HG02973 (cell line): ENCODE data around the gene ENG.
"Not testable (repeated sequence)": the region's sequence is repeated elsewhere in the genome, so short reads cannot be mapped to it uniquely, and the experiment has no call there.

Source experiments
- ATAC-seq: cut with Tn5 transposase; IDR thresholded peaks from one replicate; pipeline ENCODE4 v1.9.1; 2021; ENCODE audit warnings: moderate library complexity; ENCODE audit not compliant: unreplicated experiment

ENG gene

DNA sequence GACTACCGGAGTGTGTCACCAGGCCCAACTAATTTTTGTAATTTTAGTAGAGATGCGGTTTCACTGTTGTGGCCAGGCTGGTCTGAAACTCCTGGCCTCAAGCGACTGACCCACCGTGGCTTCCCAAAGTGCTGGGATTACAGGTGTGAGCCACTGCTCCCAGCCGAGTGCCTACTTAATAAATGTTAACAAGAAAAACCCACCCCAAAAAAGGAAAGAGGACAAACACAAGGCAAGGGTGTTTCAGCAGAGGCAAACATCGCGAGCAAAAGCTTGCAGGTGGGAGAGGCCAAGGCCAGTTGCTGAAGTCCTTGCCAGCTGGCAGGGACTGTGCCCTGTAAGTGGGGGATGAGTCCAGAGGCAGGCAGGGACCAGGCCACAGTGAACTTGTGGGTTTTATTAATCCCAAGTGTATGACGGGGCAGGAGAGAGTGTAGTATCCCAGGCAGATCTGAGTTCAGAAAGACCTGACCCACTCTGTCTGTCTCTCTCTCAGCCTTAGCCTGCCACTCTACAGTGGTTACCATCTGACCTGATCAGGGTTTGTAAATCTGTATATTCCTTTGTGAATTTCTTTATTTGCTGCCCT is 58.1 kb downstream of the ENG start:
- no peak for ATAC-seq

DNA sequence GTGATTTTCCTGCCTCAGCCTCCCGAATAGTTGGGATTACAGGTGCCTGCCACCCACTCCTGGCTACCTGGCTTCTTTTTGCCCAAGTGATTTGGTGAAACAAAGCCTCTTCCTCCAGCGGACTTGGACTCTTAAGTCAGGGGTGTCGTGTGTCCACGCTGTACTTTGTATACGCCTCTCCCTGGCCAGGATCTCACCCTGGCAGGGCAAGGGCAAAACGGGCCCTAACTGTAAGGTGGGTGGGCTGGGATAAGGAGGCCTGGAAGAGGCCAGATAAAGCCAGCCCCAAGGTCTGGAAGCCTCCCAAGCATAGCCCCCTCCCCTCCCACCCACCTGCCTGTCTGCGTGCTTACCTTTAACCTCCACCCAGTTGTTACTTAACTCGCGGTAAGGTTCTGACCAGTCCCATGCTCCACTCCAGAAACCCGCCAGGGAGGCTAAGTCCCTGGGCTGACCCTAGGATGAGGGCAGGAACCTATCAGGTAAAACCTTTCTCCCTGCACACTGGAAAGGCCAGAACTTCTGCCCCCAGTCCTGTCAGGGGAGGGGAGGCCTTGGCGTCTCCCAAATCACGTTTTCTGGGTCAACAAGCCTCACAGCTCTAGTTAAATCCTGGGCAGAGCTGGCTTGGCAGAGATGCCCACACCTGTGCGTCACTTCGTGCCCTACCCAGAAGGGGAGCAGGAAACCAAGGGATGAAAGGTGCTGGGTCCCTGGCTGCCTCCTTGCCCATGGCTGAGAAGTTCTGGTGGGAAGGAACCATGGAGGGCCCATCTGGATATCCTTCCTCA is 60.3 kb downstream of the ENG start:
- ATAC-seq, result no peak

DNA sequence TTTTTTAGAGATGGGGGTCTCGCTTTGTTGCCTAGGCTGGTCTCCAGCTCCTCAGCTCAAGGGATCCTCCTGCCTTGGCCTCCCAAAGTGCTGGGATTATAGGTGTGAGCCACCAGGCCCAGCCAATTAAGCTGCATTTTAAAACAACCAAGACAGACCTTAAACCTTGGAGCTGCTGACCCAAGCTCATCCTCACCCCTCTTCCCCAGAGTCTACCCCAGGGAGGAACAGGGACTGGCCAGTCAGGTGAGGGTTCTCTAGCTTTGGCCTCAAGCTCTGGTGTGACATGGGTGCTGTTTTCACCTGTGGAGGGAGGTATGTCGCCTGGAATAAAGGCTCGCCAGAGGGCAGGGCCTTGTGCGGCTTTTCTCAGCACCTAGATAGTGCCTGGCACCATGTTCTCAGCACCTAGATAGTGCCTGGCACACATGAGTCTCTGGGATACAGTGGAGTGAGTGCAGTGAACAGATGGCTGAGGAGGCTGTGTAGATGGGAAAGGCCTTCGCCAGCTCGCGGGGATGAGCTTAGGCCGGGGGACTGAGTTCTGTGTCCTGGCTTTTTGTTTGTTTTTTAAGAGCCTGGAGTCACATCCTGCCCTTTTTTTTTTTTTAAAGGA is 61.3 kb downstream of the ENG start:
- no peak for ATAC-seq

DNA sequence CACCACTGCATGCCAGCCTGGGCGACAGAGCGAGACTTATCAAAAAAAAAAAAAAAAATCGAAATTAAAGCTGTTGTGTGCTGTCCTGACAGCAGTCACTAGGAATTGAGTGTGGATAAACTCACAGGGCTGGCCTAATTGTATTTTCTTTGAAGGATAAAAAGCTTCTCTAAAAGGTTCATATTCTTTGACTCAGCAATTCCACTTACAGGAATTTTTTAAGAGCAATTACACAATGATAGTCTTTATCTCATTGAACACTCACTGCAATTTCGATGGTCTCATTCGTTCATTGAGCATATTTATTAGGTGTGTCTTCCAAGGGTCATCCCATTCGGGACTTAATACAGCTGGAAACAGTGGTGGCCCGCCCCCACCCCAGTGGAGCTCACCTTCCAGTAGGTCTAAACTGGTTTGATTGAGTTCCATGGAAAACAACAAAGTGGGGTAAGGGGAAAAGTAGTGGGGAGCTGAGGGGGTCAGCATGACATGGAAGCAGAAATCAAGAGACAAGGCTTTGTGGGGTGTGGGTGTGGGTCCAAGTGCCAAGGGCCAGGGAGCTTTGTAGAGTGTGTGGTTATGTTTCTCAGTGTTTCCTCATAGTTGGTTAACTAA is 61.9 kb downstream of the ENG start:
- ATAC-seq, result no peak

DNA sequence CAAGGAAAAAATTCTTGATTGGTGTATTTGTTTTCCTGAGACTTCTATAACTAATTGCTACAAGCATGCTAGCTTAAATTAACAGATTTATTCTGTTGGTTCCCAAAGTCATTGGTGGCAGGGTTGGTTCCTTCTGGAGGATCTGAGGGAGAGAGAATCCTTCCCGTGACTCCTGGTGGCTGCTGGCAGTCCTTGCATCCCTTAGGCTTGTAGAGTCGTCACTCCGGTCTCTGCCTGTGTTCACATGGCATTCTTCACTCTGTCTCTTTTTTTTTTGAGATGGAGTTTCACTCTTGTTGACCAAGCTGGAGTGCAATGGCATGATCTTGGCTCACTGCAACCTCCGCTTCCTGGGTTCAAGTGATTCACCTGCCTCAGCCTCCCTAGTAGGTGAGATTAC is 63.4 kb downstream of the ENG start:
- ATAC-seq, result no peak

DNA sequence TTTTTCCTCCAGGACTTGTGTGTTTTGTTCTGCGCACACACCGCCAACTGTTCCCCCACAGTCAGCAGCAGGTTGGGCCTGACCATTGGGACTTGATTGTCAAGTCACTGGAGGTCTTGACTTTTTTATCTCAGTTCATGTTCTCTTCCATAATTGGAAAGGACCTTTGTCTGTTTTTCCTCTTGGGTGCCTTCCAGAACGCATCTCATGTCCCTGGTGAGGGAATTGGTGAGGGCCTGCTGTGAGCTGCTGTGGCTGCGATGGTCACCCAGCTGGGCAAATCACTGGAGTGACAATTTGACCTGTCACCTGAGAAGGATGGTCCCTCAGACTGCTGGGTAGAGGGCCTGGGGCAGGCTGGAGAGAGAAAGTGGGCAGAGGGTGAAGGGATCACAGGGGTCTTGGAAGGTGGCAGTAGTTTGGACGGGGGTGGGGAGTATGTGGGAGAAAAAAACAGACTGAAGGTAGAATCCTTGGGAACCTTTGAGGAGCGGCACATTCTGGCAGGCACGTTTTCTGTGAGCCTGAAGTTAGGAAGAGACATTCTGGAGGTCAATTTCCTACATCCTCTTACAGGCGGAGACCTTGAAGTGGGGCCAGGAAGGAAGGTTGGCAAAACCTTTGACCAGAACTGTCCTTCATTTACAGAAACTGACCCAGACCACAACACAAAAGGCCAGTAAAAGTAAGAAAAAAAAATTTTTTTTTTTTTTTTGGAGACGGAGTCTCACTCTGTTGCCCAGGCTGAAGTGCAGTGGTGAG is 64.2 kb downstream of the ENG start:
- no peak for ATAC-seq

DNA sequence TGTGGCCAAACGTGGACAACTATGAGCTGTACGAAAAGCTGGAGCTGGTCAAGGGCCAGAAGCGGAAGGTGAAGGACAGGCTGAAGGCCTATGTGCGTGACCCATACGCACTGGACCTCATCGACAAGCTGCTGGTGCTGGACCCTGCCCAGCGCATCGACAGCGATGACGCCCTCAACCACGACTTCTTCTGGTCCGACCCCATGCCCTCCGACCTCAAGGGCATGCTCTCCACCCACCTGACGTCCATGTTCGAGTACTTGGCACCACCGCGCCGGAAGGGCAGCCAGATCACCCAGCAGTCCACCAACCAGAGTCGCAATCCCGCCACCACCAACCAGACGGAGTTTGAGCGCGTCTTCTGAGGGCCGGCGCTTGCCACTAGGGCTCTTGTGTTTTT is 65.3 kb downstream of the ENG start:
- ATAC-seq, result no peak

DNA sequence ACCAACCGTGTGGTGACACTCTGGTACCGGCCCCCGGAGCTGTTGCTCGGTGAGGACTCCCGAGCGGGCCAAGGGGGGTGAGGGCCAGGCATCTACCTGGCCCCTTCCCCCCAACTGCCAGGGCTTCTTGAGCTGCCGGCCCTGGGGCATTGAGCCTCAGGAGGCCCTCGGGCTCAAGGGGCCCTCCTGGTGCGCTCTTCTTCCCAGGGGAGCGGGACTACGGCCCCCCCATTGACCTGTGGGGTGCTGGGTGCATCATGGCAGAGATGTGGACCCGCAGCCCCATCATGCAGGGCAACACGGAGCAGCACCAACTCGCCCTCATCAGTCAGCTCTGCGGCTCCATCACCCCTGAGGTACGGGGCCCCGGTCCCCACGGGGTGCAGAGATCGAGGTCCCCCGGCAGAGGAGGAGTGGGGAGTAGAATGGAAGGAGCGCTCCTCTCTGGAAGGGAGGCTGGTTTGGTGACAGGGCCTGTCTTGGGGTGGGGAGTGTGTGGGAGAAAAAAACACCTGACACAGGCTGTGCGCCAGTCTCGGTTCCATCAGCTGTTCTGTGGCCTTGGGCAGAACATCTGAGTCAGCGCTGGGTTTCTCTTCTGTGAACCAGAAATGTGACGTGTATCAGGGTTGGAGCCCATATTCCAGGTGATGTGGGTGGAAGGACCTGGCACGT is 66.0 kb downstream of the ENG start:
- ATAC-seq, result no peak

DNA sequence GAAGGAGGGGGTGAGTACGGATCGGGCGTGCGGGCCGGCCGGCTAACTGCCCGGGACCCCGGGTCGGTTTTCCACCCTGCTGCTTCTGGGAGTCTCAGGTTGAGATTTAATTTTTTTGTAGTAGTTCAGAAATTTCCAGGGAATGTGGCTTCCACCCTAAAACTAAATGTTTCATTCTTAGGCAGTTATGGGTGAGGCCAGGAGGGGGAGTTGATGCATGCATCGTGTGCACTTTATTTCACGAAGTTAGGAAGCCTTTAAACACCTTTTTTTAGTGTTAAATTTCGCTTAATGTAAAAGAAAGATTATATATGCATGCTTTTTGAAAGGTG is 67.7 kb downstream of the ENG start:
- ATAC-seq, result no peak

DNA sequence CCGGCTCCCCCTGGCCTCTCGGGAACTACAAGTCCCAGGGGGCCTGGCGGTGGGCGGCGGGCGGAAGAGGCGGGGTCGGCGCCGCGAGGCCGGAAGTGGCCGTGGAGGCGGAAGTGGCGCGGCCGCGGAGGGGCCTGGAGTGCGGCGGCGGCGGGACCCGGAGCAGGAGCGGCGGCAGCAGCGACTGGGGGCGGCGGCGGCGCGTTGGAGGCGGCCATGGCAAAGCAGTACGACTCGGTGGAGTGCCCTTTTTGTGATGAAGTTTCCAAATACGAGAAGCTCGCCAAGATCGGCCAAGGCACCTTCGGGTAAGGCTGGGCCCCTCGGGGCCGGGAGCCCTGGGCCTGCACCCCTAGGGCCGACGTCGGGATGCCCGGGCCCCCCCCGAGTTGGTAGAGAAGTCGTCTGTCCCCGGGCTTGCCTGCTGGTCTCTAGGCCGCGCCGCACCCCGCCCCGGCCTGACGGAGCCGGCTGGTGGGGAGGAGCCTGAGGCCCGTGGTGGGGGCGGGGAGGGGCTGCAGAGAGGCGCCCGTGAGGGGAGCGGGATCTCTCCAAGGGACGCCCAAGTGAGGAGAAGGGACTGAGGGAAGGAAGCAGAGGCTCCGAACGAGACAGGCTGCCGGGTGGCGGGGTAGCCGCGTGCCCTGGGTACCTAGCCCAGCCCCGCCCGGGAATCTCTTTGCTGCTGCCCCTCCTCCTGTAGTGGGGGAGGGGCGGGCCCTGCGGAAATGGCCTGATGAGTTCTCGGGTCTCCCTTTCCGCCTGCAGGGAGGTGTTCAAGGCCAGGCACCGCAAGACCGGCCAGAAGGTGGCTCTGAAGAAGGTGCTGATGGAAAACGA is 68.3 kb downstream of the ENG start, which contains the start of gene CDK9:
TSS of gene CDK9 (plus strand) at position 102 of the 840 bp plus-strand sequence. CDS start at position 217, 115 bp downstream.
- peak; percentile 44 for ATAC-seq

DNA sequence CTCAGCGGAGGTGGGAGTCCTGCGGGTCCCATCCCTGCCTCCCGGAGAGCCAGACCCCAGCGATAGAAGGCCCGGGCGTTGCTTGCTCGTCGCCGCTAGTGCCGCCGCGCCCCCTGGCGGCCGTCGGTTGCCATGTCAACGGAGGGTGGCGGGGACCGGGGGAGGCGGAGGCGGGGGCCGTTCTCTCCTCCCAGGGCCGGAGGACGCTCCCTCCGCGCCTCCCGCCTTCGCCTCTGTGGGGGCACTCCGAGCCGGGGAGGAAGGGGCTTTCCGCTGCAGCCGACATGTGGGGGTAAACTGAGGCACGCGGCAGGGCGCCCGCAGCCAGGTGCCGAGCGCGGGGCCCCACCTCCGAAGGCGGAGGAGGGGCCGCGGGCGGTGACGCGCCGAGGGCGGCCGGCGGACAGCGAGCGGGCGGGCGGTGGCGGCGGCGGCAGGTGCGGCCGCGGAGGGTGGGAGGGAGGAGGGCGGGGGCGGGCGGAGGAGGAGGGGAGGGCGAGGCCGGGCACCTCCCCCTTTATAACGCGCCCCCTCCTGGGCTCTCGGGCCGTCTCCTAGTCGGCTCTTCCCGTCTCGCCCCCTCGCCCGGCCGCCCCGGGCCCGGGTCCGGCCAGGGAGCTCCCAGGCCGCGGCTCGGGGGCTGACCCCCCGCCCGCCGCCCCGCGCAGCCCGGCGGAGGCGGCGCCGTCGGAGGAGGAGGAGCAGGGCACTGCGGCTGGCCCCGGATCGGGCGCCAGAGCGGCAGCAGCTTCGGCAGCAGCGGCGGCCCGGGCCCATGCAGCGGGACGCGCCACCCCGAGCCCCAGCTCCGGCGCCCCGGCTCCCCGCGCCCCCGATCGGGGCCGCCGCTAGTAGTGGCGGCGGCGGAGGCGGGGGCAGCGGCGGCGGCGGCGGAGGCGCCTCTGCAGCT is 69.2 kb downstream of the ENG start:
- ATAC-seq, result peak; percentile 46

DNA sequence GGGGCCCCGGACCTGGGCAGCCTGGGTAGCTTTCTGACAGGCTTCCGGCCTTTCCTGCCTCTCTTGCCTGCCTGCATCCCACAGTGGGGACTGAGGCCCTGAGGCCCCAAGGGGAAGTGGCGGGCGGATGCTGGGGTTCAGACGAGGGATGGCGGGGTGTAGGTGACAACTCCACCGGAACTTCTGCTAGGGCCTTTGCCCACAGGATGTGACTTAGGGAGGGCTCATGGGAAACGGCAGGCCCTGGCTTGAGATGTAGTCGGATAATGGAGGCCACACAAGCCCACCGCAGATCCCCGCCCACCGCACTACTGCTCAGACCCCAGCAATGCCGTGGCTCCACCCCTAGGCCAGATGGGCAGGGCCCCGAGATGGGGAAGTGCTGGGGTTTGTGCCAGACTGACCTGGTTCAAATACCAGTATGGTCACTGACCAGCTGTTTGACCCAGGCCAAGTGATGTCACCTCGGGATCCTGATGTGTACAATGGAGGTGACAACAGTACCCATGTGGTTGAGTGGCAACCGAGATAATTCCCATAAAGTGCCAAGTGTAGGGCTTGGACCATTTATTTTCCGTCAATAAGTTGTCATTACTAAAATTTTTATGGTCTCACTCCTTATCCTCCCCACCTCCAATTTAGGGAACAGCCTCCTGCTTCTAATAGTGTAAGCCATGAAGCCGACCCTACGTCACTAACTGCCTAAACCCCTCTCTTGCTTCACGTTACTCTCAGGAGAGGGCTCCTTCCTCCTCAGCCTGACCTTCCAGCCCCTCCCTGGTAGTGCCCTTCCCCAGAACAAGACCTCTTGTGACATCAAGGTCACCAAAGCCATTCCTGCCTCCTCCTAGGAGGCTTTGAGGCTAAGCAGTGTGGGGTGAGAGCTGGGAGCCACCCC is 71.1 kb downstream of the ENG start:
- no peak for ATAC-seq

DNA sequence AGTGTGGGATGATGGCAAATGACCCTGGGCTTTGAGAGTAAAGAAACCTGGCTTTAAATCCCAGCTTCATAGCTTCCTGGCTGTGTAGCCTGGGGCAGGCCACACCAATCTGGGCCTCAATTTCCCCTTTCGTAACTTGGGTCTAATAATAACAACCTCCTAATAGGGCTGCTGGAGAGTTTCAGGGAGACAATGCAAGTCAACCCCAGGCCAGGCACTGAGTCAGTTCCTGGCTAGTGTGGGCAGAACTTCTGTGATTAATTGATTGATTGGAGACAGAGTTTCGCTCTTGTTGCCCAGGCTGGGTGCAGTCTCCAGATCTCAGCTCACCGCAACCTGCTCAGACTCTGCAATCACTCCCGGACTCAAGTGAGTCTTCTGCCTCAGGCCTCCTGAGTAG is 72.7 kb downstream of the ENG start:
- ATAC-seq, result no peak

DNA sequence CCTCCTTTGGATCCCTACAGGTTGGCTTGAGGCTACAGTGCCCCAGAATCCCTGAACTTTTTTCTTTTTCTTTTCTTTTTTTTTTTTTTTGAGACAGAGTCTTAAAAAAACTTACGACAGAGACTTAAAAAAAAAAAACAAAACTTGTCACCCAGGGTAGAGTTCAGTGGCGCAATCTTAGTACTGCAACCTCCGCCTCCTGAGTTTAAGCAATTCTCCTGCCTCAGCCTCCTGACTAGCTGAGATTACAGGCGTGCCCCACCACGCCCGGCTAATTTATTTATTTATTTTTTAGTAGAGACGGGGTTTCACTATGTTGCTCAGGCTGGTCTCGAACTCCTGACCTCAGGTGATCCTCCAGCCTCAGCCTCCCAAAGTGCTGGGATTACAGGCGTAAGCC is 73.5 kb downstream of the ENG start:
- ATAC-seq, result not testable (repeated sequence)

DNA sequence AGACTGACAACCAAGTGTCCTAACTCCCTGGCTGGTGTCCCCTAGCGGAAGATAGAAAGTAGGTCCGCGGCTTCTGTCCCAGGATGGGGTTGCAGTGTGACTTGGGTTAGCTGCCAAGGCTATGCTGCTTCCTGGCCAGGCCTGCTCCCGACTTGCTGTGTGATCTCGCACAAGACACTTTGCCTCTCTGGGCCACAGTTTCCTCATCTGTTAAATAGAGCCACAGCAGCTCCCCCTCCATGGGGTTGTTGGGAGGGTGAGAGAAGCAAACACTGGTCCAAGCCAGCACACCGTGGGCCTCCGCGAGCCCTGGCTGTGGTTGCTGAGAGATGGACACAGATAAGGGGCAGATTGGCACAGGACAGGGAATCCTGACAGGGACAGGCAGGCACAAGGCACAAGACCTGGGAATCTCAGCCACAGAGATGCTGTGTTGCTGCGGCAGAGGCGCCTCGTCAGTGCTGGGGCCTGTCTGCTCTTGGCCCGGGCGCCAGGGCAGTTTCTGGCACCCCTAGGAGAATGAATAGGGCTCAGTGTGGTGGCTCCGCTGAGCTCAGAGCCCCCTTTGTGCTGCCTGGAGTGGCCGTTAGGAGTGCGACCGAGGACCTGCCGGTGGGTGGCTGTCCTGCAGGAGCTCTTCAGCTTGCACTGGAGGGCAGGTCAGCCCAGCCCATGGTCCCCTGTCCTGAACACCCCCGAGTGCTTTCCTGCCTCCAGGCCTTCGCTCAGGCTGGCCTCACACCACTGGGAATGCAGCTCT is 74.2 kb downstream of the ENG start:
- ATAC-seq, result no peak

DNA sequence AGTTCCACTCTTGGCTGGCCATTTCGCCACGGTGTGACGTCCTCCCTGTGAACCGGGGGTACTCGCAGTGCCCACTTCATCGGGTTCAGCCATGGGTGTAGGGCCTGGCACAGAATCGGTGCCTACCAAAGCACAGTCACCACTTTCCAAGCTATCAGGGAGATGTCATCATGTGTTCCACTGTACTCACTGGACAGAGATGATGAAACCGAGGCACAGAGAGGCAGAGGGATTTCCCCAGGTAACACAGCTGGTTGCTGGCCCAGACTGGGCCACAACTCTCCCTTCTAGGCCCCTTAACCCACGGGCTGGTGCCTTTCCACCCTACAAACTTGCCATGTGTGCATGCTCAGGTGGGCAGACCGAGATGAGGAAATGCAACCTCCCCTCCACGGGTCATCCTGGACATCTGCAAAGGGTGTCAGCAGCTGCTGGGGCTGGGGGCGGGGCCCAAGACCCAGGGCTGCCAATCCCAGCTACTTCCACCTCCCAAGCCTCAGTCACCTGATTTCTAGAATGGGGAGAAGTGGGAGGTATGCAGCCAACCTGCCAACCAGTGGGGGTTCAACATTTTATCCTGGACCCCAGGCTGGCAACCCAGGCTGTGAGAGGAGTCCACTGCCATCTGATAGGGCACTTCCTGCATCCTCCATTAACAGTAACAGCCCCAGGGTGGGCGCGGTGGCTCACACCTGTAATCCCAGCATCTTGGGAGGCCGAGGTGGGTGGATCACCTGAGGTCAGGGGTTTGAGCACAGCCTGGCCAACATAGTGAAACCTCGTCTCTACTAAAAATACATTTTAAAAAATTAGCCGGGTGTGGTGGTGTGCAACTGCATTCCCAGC is 75.1 kb downstream of the ENG start:
- peak; percentile 38 for ATAC-seq
